NCI-H748 treated with DMSO at 0.1 percent for 48 hours (cell line): Measurements from ENCODE around the gene UBE3A.

ENCODE experiments used
- DNase-seq: peaks from one replicate; lab custom pipeline; 2025; lab: John Stamatoyannopoulos, UW

The UBE3A gene

GRCh38 chr15:25403771-25404170 lies 35.1 kb downstream of the UBE3A start:
- DNase-seq: no peak

GRCh38 chr15:25402342-25402741 lies 36.5 kb downstream of the UBE3A start:
- no peak for DNase-seq

GRCh38 chr15:25401501-25401900 lies 37.3 kb downstream of the UBE3A start:
- DNase-seq: no peak

GRCh38 chr15:25397100-25397499 lies 41.7 kb downstream of the UBE3A start:
- no peak for DNase-seq

- DNase-seq: no peak
These were observed 43.9 kb downstream of the UBE3A start for GRCh38 chr15:25394898-25395297.

- DNase-seq: no peak
These were observed 46.0 kb downstream of the UBE3A start for GRCh38 chr15:25392806-25393205.

GRCh38 chr15:25391971-25392721 lies 46.7 kb downstream of the UBE3A start:
- no peak for DNase-seq

- DNase-seq: no peak
These were observed 52.8 kb downstream of the UBE3A start for GRCh38 chr15:25385986-25386385.

- DNase-seq: no peak
These were observed 57.2 kb downstream of the UBE3A start for GRCh38 chr15:25381579-25381978.

- DNase-seq: no peak
These were observed 60.3 kb downstream of the UBE3A start for GRCh38 chr15:25378501-25378901.

GRCh38 chr15:25375557-25375956 lies 63.3 kb downstream of the UBE3A start:
- DNase-seq: no peak

- DNase-seq: no peak
These were observed 64.7 kb downstream of the UBE3A start for GRCh38 chr15:25374143-25374542.

GRCh38 chr15:25372298-25372697 lies 66.5 kb downstream of the UBE3A start:
- no peak for DNase-seq

GRCh38 chr15:25368850-25369249 lies 70.0 kb downstream of the UBE3A start:
- no peak for DNase-seq

GRCh38 chr15:25366058-25366457 lies 72.8 kb downstream of the UBE3A start:
- DNase-seq: no peak

- no peak for DNase-seq
These were observed 76.3 kb downstream of the UBE3A start for GRCh38 chr15:25362545-25362944.

- DNase-seq: no peak
These were observed 91.1 kb downstream of the UBE3A start for GRCh38 chr15:25347707-25348106.

GRCh38 chr15:25346371-25346770 lies 92.5 kb downstream of the UBE3A start:
- DNase-seq: no peak

- DNase-seq: no peak
These were observed 92.9 kb downstream of the UBE3A start for GRCh38 chr15:25345943-25346342.

- DNase-seq: no peak
These were observed 96.2 kb downstream of the UBE3A start for GRCh38 chr15:25342629-25343028.

- DNase-seq: no peak
These were observed 99.4 kb downstream of the UBE3A start for GRCh38 chr15:25339431-25339830.

- no peak for DNase-seq
These were observed 103.5 kb downstream of the UBE3A start for GRCh38 chr15:25335279-25335678.

- DNase-seq: no peak
These were observed 105.8 kb downstream of the UBE3A start for GRCh38 chr15:25333049-25333448.

- DNase-seq: no peak
These were observed 106.5 kb downstream of the UBE3A start for GRCh38 chr15:25332306-25332705.
